Stimulated activated CD8-positive, alpha-beta memory T cell treated with anti-CD3 and anti-CD28 coated beads, Interleukin-4, amount 100 ng/mL, for 4 hours (primary cell): ENCODE data around the gene LDHD.
"Not testable (repeated sequence)": the region's sequence is repeated elsewhere in the genome, so short reads cannot be mapped to it uniquely, and the experiment has no call there.

Source experiments
- DNase-seq, 2 donors: peaks; one replicate each; pipeline ENCODE4 v3.0.0-alpha.2; 2020; ENCODE audit warnings: low read depth in 2 of 2, low spot score in 1 of 2

The LDHD gene

DNA sequence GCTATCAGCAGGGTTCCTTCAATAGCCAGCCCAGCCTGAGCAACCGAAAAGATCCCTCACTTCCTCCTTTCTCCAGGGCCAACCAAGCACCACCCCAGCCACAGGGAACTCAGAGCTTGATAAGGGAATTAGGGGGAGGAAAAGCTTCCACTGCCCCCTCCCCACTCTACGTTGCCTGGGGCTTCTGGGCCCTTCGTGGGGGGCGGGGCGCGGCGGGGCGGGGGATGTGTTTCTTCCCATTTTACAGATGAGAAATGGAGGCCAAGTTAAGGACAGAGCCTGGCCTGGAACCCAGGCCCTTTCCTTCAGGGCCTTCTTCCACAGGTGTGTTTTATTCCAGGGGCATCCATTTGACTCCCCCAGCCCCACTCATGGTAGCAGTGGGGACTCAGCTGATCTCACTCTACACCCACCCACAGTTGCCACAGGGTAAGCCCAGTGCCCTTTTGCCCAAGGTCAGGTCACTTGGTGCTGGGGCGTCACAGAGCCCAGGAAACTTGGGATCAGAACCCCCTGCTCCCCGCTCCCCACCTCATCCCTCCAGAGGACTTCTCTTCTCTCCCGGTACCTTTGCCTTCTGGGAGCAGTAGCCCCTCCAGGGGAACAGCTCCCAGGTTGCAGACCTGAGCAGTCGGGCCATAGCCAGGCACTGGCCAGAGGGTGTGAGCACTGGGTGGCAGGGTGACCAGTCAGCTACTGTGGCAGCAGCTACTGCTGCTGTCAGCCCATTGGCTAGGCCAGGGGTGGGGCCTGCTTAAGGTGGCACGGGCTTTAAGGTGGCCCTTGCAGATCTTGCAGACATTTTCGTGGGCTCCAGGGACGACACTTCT lies at the start of gene LDHD:
TSS of gene LDHD (minus strand) at position 700 of the 830 bp plus-strand sequence. CDS start at position 640, 60 bp downstream.
- DNase-seq: no peak

DNA sequence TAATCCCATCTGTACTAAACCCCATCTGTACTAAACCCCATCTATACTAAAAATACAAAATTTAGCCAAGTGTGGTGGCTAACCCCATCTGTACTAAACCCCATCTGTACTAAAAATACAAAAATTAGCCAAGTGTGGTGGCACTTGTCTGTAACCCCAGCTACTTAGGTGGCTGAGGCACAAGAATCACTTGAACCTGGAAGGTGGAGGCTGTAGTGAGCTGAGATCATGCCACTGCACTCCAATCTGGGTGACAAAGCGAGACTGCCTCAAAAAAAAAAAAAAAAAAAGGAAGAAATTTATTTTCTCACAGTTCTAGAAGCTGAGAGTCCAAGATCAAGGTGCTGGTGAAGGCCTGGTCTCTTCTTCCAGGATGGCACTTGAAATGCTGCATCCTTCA lies 43.8 kb upstream of the LDHD start:
- no peak for DNase-seq

DNA sequence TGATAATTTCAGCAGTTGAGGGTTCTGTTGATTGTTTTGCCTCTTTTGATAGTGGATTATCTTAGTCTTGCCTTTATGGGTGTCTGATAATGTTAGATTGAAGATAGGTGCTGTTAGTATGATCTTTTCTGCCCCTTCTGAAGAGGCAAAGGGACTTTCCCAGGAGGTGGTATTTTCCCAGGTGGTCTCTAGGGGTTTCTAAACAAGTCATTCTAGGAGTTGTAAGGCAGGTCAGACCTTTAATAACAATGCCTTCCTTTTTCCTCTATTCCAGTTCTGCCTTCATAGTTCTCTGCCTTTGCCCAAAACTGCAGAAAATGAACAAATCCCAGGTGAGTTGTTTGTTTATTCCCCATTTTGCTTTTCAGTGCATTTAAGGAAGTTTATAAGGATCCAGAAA lies 36.1 kb upstream of the LDHD start:
- DNase-seq: no peak

DNA sequence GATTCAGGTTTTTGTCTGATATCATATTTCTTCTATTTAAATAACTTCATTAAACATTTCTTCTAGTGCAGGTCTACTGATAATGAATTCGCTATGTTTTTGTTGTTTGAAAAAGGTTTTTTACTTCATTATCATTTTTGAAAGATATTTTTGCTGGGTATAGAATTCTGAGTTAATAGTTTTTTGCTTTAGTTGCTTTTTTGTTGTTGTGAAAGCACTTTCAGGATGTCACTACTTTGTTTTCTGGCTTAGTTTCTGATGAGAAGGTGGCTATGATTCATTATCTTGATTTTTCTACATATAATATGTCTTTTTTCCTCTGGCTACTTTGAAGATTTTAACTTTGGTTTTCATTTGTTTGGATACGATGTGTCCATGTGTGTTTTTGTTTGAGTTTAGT lies 35.2 kb upstream of the LDHD start:
- DNase-seq: no peak

DNA sequence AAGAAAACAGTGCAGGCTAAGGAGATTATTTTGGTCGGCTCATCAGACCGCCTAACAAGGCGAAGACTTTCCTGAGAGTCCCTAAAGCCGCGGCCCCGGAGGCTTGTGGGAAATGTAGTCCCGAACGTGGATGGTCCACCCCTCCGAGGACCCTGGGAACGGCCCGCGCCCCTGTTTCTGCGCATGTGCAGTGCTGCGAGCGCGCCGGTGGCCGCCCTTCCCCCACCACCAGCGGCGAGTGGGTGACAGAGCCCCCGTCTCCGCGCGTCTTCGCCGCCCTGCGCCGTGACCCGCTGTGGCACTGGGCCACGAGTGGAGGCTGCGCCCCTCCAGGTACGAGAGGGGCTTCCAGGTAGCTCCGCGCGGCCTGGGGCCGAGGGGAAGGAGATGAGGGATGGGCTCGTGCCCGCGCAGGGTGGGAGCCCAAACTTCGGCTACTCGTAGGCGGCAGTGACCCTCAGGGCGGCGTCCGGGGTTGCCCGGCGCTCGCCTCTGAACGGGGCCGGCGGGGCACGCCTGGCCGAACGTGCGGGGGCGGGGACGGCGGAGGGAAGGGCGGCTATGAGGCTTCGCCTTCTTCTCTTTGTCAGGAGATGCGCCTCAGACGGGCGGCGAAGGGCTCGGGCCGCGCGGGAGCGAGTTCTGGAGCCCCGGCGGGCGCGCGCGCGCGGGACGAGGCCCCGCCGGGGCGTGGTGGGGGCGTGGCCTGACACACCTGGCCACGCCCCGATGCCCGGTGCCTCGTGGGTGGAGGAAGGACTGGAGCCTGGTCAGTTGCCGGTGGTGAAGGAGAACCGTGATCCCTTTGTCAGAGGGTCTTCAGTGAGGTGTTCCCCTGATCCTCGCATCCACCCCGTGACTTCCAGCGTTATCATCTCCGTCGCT lies 32.0 kb upstream of the LDHD start, which contains the start of gene ZFP1:
TSS of gene ZFP1 (plus strand) at position 214 of the 885 bp plus-strand sequence. CDS start 4,428 bp downstream, outside the sequence.
- DNase-seq: peak; percentile 88 to 93

DNA sequence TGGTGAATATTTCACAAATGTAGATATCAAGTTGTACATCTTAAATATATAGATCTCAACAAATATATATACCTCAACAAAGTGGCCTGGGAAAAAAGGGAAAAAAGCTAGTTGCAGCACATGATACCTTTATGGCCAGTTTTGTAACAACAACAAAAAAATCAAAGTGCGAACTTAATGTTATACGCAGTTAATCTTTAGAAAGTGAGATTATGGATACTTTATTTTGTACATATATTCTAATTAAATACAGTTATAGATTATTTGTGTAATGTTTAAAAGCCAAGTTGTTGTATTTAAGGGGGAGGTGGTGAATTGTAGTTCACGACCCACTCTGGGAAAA lies 31.4 kb upstream of the LDHD start:
- no peak for DNase-seq

DNA sequence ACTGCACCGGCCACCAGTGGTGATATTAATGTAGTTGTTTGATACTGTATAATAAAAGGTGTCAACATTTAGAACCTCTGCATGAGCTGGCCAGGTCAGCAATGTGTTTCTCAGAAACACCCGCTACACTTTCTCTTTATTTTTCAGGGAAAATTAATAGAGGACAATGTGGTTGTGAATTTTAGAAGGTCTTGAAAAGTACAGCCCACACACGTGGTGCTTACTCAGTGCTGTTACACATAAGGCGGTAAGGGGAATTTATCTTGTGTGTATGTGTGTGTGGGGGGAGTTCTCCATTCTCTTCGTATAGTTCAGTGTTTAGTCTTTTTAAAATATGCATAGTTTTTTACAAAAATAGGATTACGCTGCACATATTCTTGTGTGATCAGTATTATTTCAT lies 27.4 kb upstream of the LDHD start:
- no peak for DNase-seq

DNA sequence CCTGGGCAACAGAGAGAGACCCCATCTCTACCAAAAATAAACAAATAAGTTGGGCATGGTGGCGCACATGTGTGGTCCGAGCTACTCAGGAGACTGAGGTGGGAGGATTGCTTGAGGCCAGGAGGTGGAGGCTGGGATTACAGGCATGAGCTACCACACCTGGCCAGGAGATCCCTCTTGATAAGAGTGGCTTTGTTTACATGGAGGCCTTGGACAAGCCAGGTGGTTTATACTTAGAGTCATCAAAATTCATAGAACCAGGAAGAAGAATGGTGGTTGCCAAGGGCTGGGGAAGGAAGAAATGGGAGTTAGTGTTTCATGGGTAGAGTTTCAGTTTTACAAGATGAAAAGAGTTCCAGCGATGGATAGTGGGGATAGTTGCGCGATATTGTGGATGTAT lies 22.9 kb upstream of the LDHD start:
- DNase-seq: no peak

DNA sequence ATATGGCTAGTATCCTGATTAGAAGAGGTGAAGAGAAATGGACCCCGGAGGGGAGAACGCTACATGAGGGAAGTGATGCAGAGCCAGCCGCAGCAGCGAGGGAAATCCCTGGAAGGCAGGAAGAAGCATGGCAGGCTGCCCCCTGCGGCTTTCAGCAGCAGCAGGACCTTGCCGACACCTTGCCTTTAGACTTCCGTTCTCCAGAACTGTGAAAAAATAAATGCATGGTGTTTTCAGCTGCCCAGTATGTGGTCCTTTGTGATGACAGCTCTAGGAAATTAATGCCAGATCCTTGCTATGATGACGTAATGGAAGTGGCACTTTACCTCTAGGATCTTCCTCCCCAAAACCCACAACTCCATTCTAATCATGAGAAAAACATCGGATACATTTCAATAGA lies 22.1 kb upstream of the LDHD start:
- no peak for DNase-seq

DNA sequence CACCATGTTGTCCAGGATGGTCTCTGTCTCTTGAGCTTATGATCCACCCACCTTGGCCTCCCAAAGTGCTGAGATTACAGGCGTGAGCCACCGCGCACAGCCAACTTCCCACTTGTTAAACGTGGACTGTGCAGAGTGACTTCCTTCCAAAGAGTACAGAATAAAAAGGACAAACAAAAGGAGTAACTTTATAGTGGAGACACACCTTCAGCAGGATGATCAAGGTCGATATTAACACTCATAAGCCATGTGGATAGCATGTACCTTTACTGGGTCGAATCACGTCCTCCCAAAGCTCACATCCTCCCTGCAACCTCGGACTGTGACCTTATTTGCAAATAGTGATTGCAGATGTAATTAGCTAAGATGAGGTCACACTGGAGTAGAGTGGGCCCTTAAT lies 21.7 kb upstream of the LDHD start:
- DNase-seq: no peak

DNA sequence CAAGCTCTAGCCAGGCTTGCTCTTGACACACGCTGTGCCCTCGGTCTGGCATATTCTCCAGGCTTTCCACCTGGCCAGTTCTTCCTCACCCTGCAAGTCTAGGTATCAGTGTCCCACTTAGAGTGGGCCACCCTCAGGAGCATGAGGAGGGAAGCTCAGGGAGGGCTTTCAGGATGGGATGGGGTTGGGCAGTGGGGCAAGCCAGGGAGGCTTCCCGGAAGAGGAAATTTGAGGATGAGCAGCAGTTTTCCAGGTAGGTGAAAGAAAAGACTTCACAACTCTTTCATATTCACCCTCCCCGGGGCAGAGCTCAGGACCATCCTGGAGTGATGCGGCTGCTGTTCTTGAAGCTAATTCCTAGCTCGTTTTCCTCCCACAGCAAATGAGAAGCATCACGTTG lies 14.5 kb upstream of the LDHD start:
- DNase-seq: no peak

DNA sequence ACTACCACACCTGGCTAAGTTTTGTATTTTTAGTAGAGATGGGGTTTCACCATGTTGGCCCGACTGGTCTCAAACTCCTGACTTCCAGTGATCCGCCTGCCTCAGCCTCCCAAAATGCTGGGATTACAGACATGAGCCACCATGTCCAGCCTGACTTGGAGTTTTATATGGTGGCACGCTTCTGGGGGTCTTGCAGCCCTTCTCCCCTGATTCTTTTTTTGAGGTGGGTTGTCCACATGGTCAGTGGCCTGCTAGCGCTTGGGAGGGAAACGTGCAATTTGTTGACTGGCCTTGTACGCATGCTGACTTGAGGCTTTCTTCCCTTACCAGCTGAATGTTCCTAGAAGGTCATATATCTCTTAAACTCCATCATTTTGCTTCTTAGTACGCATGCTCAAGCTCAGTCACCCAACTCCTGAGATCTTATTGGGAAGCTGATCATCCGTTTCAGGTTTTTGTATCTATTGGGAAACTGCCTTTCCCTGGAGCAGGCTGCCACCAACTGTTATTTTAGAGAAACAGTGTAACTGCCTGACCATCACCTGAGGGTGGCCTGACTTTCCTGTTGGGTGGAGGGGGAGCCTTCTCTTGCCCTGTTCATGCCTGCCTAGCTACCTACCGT lies 13.7 kb upstream of the LDHD start:
- DNase-seq: no peak

DNA sequence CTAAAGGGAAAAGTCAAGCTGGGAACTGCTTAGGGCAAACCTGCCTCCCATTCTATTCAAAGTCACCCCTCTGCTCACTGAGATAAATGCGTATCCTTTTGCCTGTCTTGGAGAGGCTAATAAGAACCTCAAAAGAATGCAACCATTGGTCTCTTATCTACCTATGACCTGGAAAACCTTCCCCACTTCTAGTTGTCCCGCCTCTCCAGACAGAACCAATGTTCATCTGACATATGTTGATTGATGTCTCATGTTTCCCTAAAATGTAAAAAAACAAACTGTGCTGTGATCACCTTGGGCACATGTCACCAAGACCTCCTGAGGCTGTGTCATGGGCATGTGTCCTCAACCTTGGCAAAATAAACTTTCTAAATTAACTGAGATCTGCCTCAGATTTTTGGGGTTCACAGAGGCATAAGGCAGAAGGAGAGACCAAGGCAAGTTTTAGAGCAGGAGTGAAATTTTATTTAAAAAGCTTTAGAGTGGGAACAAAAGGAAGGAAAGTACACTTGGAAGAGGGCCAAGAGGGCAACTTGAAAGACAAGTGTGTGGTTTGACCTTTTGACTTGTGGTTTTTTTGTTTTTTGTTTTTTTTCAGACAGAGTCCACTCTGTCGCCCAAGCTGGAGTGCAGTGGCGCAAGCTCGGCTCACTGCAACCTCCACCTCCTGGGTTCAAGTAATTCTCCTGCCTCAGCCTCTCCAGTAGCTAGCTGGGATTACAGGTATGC lies 13.0 kb upstream of the LDHD start:
- DNase-seq: not testable (repeated sequence)

DNA sequence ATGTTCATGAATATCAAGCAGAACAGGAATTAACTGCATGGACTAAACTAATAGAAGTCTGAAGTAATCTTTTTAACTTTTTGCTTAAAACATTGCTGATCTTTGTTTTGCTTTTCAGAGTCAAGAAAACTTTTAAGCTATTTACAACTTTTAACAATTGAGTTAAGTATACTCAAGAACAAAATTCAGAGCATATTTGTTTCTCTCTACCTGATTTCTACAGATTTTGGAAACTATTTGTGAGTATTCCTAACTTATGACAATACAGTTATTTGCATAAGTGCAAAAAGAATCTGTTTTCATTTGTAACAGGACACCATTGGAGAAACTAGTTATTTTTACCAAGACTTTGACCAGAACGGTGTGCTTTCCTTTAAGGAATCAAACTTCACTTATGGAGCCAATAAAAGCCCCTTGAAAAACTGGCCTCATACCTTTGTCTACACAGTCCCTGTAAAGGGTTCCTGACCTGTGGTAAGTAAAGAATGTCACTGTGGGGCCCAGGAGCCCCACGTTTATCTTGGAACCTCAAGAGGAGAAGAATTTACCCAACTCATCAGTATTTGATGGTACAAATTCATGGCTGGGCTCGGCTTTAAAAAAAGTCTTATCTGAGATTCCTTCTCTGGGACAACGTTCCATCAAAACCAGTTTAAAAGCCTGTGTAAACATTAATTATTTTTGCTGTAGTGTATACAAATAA lies 11.3 kb upstream of the LDHD start:
- no peak for DNase-seq

DNA sequence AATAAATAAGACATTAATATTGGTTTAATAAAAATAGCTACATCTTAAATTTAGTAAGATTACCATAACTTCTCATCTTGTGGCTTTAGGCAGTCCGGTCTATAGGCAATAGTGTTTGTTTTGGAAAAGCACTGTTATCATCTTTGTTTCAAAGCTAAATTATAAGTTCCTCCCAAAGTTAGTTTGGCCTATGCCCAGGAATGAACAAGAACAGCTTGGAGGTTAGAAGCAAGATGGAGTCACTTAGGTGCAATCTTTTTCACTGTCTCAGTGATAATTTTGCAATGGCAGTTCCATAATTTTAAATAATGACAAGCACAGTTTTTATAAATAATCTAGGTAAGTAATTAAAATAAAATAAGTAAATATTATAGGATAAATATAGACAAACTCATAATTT lies 6.0 kb upstream of the LDHD start:
- DNase-seq: no peak

DNA sequence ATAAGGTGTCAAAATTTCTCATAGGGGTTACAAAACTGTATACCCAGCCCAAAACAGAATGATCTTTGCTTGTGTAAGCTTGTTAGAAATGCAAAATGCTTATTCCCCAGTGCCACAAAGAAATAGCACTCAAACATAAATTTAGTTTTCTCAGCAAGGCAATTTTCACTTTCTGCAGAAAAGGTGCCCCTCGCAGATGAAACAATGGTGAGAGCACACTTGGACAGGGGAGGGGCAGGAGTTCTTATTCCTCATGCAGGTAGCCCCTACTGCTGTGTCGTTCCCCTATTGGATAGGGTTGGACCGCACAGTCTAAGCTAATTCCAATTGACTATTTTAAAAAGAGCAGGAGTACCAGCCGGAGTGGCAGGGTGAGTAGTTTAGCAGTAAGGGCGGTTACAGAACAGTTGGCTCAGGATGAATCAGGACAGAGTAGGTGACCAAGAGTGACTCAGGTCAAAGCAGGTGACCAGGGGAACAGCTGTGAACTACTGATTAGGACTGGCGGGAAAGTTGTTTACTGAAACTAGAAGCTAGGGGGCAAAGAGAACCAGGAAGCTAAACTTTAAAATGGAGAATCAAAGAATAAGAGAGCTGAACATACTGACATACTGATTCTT lies 5.5 kb upstream of the LDHD start:
- DNase-seq: no peak

DNA sequence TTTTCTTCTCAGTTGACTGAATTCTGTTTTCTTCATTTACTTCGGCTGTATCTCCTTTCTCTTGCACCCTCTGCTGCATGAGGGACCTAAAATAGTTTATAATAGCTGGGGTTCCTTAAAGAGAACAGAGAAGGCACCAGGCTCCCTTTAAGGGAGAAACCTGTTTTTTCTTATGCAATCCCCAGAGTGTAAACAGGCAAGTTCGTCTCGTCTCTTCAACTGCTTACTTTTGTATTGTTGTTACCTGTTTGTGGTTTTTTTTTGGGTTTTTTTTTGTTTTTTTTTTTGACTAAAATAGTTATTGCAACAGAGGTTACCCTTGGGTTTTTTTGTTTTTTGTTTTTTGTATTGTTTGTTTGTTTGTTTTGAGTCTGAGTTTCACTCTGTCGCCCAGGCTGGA lies 3.7 kb upstream of the LDHD start:
- DNase-seq: no peak

DNA sequence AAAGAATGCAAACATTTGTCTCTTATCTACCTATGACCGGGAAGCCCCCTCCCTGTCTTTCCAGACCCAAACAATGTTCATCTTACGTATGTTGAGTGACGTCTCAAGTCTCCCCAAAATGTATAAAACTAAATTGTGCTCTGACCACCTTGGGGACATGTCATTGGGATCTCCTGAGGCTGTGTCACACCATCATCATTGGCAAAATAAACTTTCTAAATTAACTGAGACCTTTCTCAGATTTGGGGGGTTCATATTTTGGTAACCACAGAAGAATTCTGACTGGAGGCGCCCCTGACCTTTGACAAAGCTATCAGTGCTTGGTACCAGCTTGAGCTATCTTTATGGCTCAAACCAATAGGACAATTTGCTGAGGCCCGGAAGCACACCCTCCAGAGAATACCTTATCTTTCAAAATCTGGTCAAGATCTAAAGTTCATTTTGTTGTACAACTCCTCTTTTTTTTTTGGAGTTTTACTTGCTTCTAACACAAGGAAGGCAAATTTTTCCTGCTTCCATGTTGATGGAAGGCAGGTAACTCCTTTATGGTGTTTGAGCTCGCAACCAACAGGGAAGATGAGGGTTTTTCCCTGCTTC lies 2.5 kb upstream of the LDHD start:
- no peak for DNase-seq

DNA sequence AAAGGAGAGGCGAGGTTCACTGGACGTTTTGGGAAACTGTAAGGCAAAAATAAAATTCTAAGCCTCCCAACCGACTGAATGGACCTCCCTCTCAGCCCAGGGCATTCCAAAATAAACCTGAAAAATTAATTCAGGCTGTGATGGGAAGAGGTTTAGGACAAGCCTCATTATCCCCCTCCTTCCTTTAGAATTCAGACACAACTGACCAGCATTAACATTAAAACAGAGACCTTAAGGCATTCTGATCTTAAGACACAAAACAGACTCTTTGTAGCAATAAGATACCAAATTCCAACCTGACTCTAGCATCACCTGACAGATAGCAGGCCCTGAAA lies 298 bp upstream of the LDHD start:
- no peak for DNase-seq
